H1 (cell line): ENCODE results near the gene LDLRAP1. TPM values are rescaled to one million over a fixed set of nuclear protein-coding genes. Genes with fewer than 3 reads are reported as not detected.

Source experiments
- CTCF ChIA-PET: fragments of 300-600 bp; sonication (Branson Sonifier 250); formaldehyde crosslinking; loops from one replicate; lab custom pipeline; 2021; ENCODE audit not compliant: partially characterized antibody; lab: Charles Lee
- POLR2A ChIA-PET: fragments of 300-600 bp; sonication (Branson Sonifier 250); formaldehyde crosslinking; loops from one replicate; lab custom pipeline; 2021; ENCODE audit warnings: inconsistent platforms; ENCODE audit not compliant: partially characterized antibody; lab: Charles Lee
- DNase-seq, 2 experiments: peaks; one replicate each; pipeline versions ENCODE4 v3.0.0 to v3.0.0-alpha.2; 2010 to 2022; ENCODE audit warnings: low spot score in 2 of 2, low read depth in 1 of 2, mixed read lengths in 1 of 2
- FAIRE-seq: peaks from 2 replicates; lab custom pipeline; 2011; peaks lifted over from hg19 to GRCh38; lab: Jason Lieb, UNC
- H2AFZ ChIP-seq: 2 replicates; pipeline ENCODE4 v1.8.1; 2012; ENCODE audit warnings: low read length, inconsistent platforms
- H2AK5ac ChIP-seq: 2 replicates; pipeline ENCODE4 v1.6.1; 2013; ENCODE audit warnings: low read depth, low read length
- H2BK120ac ChIP-seq: replicated peaks from 2 replicates; pipeline ENCODE3; 2013; ENCODE audit warnings: low read depth, low read length, inconsistent platforms
- H2BK12ac ChIP-seq: 2 replicates; pipeline ENCODE4 v1.6.1; 2013; ENCODE audit warnings: low read depth, low read length
- H2BK15ac ChIP-seq: 2 replicates; pipeline ENCODE4 v1.6.1; 2013; ENCODE audit warnings: low read length
- H2BK20ac ChIP-seq: 2 replicates; pipeline ENCODE4 v1.6.1; 2013; ENCODE audit warnings: low read length
- H2BK5ac ChIP-seq: 2 replicates; pipeline ENCODE4 v1.6.1; 2013; ENCODE audit warnings: low read depth, low read length
- H3K14ac ChIP-seq: 2 replicates; pipeline ENCODE4 v1.6.1; 2013; ENCODE audit warnings: inconsistent platforms; ENCODE audit not compliant: insufficient read length
- H3K18ac ChIP-seq: 2 replicates; pipeline ENCODE4 v1.6.1; 2013; ENCODE audit warnings: low read length; ENCODE audit errors: extremely low read depth
- H3K23ac ChIP-seq: 2 replicates; pipeline ENCODE4 v1.6.1; 2013; ENCODE audit warnings: inconsistent platforms; ENCODE audit not compliant: insufficient read length
- H3K23me2 ChIP-seq: 2 replicates; pipeline ENCODE4 v1.6.1; 2013; ENCODE audit warnings: low read depth, low read length
- H3K27ac ChIP-seq: 2 replicates; pipeline ENCODE4 v1.6.1; 2011; ENCODE audit warnings: low read depth, low read length, inconsistent platforms
- H3K27me3 ChIP-seq, 4 experiments: replicated peaks in 1 of 4; 1 replicate in 1 of 4; 2 replicates in 3 of 4; pipeline versions ENCODE4 v1.6.1 to v1.8.1; 2011 to 2013; ENCODE audit warnings: low read length in 3 of 4, mild to moderate bottlenecking in 3 of 4, inconsistent platforms in 2 of 4, mixed read lengths in 2 of 4, moderate library complexity in 1 of 4; ENCODE audit not compliant: control insufficient read depth in 3 of 4, insufficient read depth in 3 of 4; ENCODE audit errors: extremely low read depth in 1 of 4
- H3K36me3 ChIP-seq, 4 experiments: 2 replicates each; pipeline versions ENCODE4 v1.6.1 to v1.8.1; 2011 to 2013; ENCODE audit warnings: mild to moderate bottlenecking in 4 of 4, low read length in 3 of 4, moderate library complexity in 2 of 4, control low read depth in 1 of 4, inconsistent platforms in 1 of 4; ENCODE audit not compliant: insufficient read depth in 4 of 4, control insufficient read depth in 2 of 4
- H3K4ac ChIP-seq: replicated peaks from 2 replicates; pipeline ENCODE3; 2013; ENCODE audit warnings: low read length, low read depth, mixed read lengths, inconsistent platforms; ENCODE audit not compliant: insufficient read length
- H3K4me1 ChIP-seq, 4 experiments: replicated peaks in 1 of 4; 1 replicate in 1 of 4; 2 replicates in 3 of 4; pipeline versions ENCODE4 v1.6.1 to v1.8.1; 2011 to 2013; ENCODE audit warnings: low read length in 3 of 4, inconsistent platforms in 2 of 4, mixed read lengths in 1 of 4; ENCODE audit not compliant: insufficient read depth in 4 of 4, control insufficient read depth in 3 of 4
- H3K4me2 ChIP-seq, 2 experiments: 2 replicates each; pipeline versions ENCODE4 v1.6.1 to v1.8.1; 2011 to 2013; ENCODE audit warnings: low read depth in 2 of 2, low read length in 2 of 2, control low read depth in 1 of 2, inconsistent platforms in 1 of 2, mild to moderate bottlenecking in 1 of 2; ENCODE audit not compliant: insufficient read depth in 1 of 2
- H3K4me3 ChIP-seq, 4 experiments: fragments of 200-600, 300-600 bp in 1 of 4; sonication (generic), shearing (Covaris generic), sonication (Bioruptor Twin) in 1 of 4; 2 replicates each; pipeline versions ENCODE4 v1.5.1 to v1.8.1; 2011 to 2016; ENCODE audit warnings: low read length in 4 of 4, low read depth in 3 of 4, control low read depth in 2 of 4, inconsistent platforms in 2 of 4, mild to moderate bottlenecking in 2 of 4, mixed read lengths in 1 of 4, moderate library complexity in 1 of 4; ENCODE audit not compliant: insufficient read depth in 2 of 4; ENCODE audit errors: extremely low read depth in 1 of 4
- H3K56ac ChIP-seq: replicated peaks from 2 replicates; pipeline ENCODE3; 2013; ENCODE audit warnings: low read depth, mild to moderate bottlenecking, mixed read lengths, low read length, inconsistent platforms; ENCODE audit not compliant: insufficient read length
- H3K79me1 ChIP-seq: 2 replicates; pipeline ENCODE4 v1.6.1; 2013; ENCODE audit warnings: low read depth, low read length, control low read depth
- H3K79me2 ChIP-seq, 2 experiments: 2 replicates each; pipeline versions ENCODE4 v1.6.1 to v1.8.1; 2012 to 2013; ENCODE audit warnings: low read length in 2 of 2, mild to moderate bottlenecking in 2 of 2, inconsistent platforms in 1 of 2; ENCODE audit not compliant: insufficient read depth in 2 of 2, control insufficient read depth in 1 of 2
- H3K9ac ChIP-seq, 4 experiments: replicated peaks in 1 of 4; 1 replicate in 1 of 4; 2 replicates in 3 of 4; pipeline versions ENCODE4 v1.6.1 to v1.8.1; 2011 to 2013; ENCODE audit warnings: low read depth in 3 of 4, low read length in 3 of 4, control low read depth in 2 of 4, mild to moderate bottlenecking in 2 of 4, moderate library complexity in 2 of 4, inconsistent platforms in 1 of 4; ENCODE audit errors: extremely low read depth in 1 of 4
- H3K9me3 ChIP-seq, 2 experiments: 2 replicates each; pipeline versions ENCODE4 v1.6.1 to v1.8.1; 2012 to 2013; ENCODE audit warnings: mild to moderate bottlenecking in 2 of 2, moderate library complexity in 2 of 2, control low read depth in 1 of 2, inconsistent platforms in 1 of 2, low read depth in 1 of 2, low read length in 1 of 2, mixed read lengths in 1 of 2; ENCODE audit not compliant: insufficient read depth in 2 of 2
- H4K20me1 ChIP-seq, 2 experiments: replicated peaks in 1 of 2; 2 replicates each; pipeline versions ENCODE3 to v1.8.1; 2011 to 2013; ENCODE audit warnings: inconsistent platforms in 2 of 2, low read length in 2 of 2, mild to moderate bottlenecking in 1 of 2; ENCODE audit not compliant: insufficient read depth in 2 of 2, control insufficient read depth in 1 of 2
- H4K5ac ChIP-seq: 2 replicates; pipeline ENCODE4 v1.6.1; 2013; ENCODE audit warnings: low read length, low read depth, mixed read lengths, inconsistent platforms; ENCODE audit not compliant: insufficient read length
- H4K8ac ChIP-seq: 2 replicates; pipeline ENCODE4 v1.8.0; 2013; ENCODE audit warnings: mild to moderate bottlenecking, moderate library complexity, low read length, inconsistent platforms; ENCODE audit not compliant: insufficient read depth; ENCODE audit errors: extremely low read depth
- H4K91ac ChIP-seq: replicated peaks from 2 replicates; pipeline ENCODE3; 2013; ENCODE audit warnings: low read length, mixed read lengths, inconsistent platforms; ENCODE audit not compliant: insufficient read length
- CTCF ChIP-seq, 3 experiments: IDR thresholded peaks; 1 replicate in 2 of 3; 2 replicates in 1 of 3; pipeline versions ENCODE4 v1.5.1 to v1.6.1; 2011; ENCODE audit warnings: low read length in 3 of 3, mild to moderate bottlenecking in 3 of 3, inconsistent platforms in 2 of 3, low read depth in 1 of 3, moderate library complexity in 1 of 3; ENCODE audit not compliant: insufficient read depth in 1 of 3; ENCODE audit errors: control extremely low read depth in 1 of 3
- GABPA ChIP-seq: IDR thresholded peaks from 2 replicates; pipeline ENCODE4 v1.6.1; 2011; ENCODE audit warnings: mild to moderate bottlenecking, low read length, moderate library complexity, borderline replicate concordance; ENCODE audit not compliant: insufficient read depth
- JUND ChIP-seq: IDR thresholded peaks from 2 replicates; pipeline ENCODE4 v1.6.1; 2011; ENCODE audit warnings: mild to moderate bottlenecking, improper control_type of control experiment, low read length
- MAFK ChIP-seq: IDR thresholded peaks from 2 replicates; pipeline ENCODE4 v1.6.1; 2012; ENCODE audit warnings: low read depth, mild to moderate bottlenecking, improper control_type of control experiment, low read length
- RBBP5 ChIP-seq: IDR thresholded peaks from 2 replicates; pipeline ENCODE4 v1.7.1; 2012; ENCODE audit warnings: low read depth, mild to moderate bottlenecking, inconsistent platforms, low read length, moderate library complexity, borderline replicate concordance
- SUZ12 ChIP-seq: fragments of 200-600 bp; sonication (generic); IDR thresholded peaks from 2 replicates; pipeline ENCODE4 v1.6.1; 2012; ENCODE audit warnings: mild to moderate bottlenecking, inconsistent platforms, low read length, moderate library complexity, mixed read lengths
- TAF7 ChIP-seq: optimal IDR thresholded peaks from 2 replicates; pipeline ENCODE3; 2011; ENCODE audit warnings: low read depth, mild to moderate bottlenecking, inconsistent platforms, low read length, moderate library complexity, borderline replicate concordance
- TBP ChIP-seq: IDR thresholded peaks from 2 replicates; pipeline ENCODE4 v1.6.1; 2011; ENCODE audit warnings: low read depth, low read length, improper control_type of control experiment
- WGBS, 2 experiments: shearing (Covaris generic) in 1 of 2; methylation state at CpG; one replicate each; pipeline versions ENCODE4 v1.1.6 to v1.1.7; 2013 to 2015; ENCODE audit warnings: low lambda C conversion rate in 2 of 2, mixed read lengths in 2 of 2, inconsistent platforms in 1 of 2, low coverage in 1 of 2, missing lambda C conversion rate in 1 of 2; ENCODE audit not compliant: insufficient replicate concordance in 2 of 2, insufficient coverage in 1 of 2, insufficient read length in 1 of 2; ENCODE audit errors: extremely low coverage in 1 of 2, missing lambda C conversion rate in 1 of 2; 5-methylcytosine and 5-hydroxymethylcytosine counted together
- polyA plus RNA-seq, 7 experiments: library from polyadenylated mRNA; depleted of rRNA in 3 of 7; stranded (reverse) in 5 of 7; unstranded in 2 of 7; fragments of >200 nt in 5 of 7; fragments of 200-250 nt in 2 of 7; gene quantifications; 1 replicate in 5 of 7; 2 replicates in 1 of 7; 4 replicates in 1 of 7; pipeline versions ENCODE4 v1.2.1 to v1.2.3, GENCODE V29; 2011 to 2013; ENCODE audit warnings: missing spikeins in 2 of 7, mixed read lengths in 2 of 7
- total RNA-seq: library from RNA; stranded (reverse); fragmentation: NEBNext Ultra II Directional; extraction: Animal tissue kit (Norgen Biotek cat#: 25700); gene quantifications from 2 replicates; pipeline ENCODE4 v1.2.1, GENCODE V29; 2021

Gene LDLRAP1
- total and polyA plus RNA-seq, 2 of the 8 experiments (the other 6 are each of a cell fraction or from before 2014, with no cell fraction given), result 12.8 to 13.2 TPM

- 94% methylated on average over 20 of the region's 20 CpGs; no CpG with 5 or more reads in 1 of the 2 experiments for WGBS, 2 experiments
- no peak overlapping the region for H2BK12ac ChIP-seq
- H3K9me3 ChIP-seq, result no peaks in the 10 kb centered on the region
- no peaks in the 10 kb centered on the region for H4K20me1 ChIP-seq
- no peaks in the 10 kb centered on the region for H3K23me2 ChIP-seq
- no peak overlapping the region for H2BK20ac ChIP-seq
- no peak overlapping the region for H2AFZ ChIP-seq
- H3K27me3 ChIP-seq, result no peaks in the 10 kb centered on the region
- H3K36me3 ChIP-seq, result no peaks in the 10 kb centered on the region; a peak in 1 of 8 replicates
- TF ChIP-seq SUZ12 (no peak), CTCF (IDR thresholded peaks at IDR 0.05; ENCODE audit: control extremely low read depth in 1 of 3, insufficient read depth in 1 of 3, low read depth in 1 of 3, low read length in 3 of 3) (no peak), MAFK (no peak), TBP (no peak), GABPA (no peak), JUND (no peak), RBBP5 (no peak), TAF7 (no peak)
- H3K56ac ChIP-seq, result no peak overlapping the region
- H2BK5ac ChIP-seq, result no peak overlapping the region
- H4K5ac ChIP-seq, result no peak overlapping the region
- no peaks in the 10 kb centered on the region for H3K79me2 ChIP-seq
- no peak for DNase-seq
- H4K8ac ChIP-seq, result peak overlapping the region; percentile 7; the same call in 1 of the 2 replicates
- H3K4ac ChIP-seq, result no peak overlapping the region
- no peak overlapping the region; the same call in 1 of the 2 replicates for H3K18ac ChIP-seq
- H3K4me3 ChIP-seq, result no peak overlapping the region
- H3K27ac ChIP-seq, result no peak overlapping the region
- H2AK5ac ChIP-seq, result no peak overlapping the region
- H3K4me2 ChIP-seq, result no peak overlapping the region
- H3K14ac ChIP-seq, result no peak overlapping the region
- ChIA-PET CTCF (interaction anchor here (3.3 to 4.8 kb wide), 2 partner anchors 9 to 17 kb away, joined by 20 to 38 read pairs; no protein-coding TSS in a partner anchor), POLR2A (no interaction called here)
- no peaks in the 10 kb centered on the region for H3K79me1 ChIP-seq
- H3K23ac ChIP-seq, result no peak overlapping the region
- H3K9ac ChIP-seq, result no peak overlapping the region
- H4K91ac ChIP-seq, result no peak overlapping the region
- H2BK120ac ChIP-seq, result no peak overlapping the region
- H2BK15ac ChIP-seq, result no peak overlapping the region
- peaks cover 0 to 19% (median 10%) of the 10 kb centered on the region in 4 experiments; a peak in 6 of 7 replicates for H3K4me1 ChIP-seq
- FAIRE-seq, result no peak
Observed at GRCh38 chr1:25563330-25564215, 20.2 kb downstream of the LDLRAP1 start.
